GM21360 (cell line): Measurements from ENCODE around the gene PARD3.
"Not testable (repeated sequence)": the region's sequence is repeated elsewhere in the genome, so short reads cannot be mapped to it uniquely, and the experiment has no call there.

Source experiments
- ATAC-seq: cut with Tn5 transposase; IDR thresholded peaks from one replicate; pipeline ENCODE4 v1.9.1; 2021; ENCODE audit warnings: mild to moderate bottlenecking, moderate library complexity; ENCODE audit not compliant: unreplicated experiment

The PARD3 gene

DNA sequence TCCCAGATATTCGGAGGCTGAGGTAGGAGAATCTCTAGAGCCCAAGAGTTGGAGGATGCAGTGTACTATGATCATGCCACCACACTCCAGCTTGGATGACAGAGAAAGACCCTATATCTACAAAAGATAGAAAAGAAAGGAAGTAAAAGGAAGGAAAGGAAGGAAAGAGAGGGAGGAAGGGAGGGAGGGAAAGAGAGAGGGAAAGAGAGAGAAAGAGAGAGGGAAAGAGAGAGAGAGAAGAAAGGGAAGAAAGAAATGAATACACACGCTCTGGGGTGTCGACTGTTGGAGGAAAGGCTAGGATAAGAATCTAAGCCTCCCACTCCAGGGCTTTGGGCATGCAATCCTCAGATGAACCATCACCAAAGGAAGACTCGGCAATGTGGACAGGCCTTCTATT is 69.9 kb downstream of the PARD3 start:
- ATAC-seq, result no peak

DNA sequence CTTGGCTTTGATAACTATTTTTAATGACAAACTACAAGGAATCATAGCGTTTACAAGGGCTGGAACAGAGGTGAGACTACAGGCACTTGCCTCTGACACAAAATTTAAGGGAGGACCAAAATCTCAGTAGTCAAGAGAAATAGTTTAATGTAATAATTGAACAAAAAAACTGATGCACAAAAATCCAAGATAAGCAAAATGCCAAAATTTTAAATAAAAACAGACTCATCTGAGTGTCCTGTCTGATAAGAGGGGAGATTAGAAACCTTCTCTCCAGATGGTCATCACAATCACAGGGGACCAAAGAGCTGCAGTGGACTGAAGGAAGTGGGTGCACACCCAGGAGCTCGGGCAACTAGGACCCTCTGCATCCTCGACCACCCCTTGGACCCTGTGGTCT is 70.5 kb downstream of the PARD3 start:
- no peak for ATAC-seq

DNA sequence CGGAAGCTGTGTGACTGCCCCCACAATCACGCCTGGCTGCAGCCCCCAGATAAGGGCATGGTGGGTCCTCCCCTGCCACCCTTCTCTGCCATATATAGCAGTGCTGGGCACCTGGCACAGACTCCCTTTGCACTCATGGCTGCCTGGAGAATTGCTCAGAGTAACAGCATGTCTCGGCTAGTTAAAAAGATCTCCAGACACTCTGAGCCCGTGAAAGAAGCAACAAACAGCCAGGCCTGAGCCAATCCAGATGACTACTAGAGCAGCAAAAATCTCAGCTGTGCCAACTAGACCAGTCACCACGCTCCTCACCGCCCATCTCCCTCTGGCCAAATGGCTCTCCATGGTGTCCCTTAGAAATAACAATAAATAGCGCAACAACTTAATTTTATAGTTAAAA is 71.3 kb downstream of the PARD3 start:
- ATAC-seq, result no peak

DNA sequence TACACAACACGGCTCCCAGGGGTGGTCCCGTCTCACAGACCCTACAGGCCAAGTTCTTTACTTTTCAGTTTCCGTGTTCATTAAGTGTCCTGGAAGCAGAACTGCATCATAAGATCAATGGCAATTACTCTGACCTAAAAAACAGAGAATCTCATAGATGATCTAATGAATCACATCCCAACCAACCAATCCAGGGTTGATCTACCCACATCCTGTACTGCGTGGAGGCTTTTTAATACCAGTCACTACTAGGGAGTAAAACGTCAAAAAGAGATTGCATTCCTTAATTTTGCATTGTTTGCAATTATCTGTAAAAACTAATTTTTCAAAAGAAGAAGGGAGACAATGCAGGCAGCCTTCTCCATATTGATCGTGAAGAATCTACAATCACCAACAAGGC is 72.6 kb downstream of the PARD3 start:
- no peak for ATAC-seq

DNA sequence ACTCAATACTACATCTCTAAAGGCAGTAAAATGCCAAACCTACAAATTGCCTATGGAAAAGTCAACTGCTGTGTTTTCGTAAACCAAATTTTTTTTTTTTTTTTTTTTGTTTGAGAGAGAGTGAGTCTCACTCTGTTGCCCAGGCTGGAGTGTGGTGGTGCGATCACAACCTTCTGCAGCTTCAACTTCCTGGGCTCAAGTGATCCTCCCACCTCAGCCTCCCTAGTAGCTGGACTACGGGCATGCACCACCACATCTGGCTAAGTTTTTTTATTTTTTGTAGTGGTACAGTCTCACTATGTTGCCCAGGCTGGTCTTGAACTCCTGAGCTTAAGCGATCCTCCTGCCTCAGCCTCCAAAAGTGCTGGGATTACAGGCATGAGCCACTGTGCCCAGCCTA is 74.0 kb downstream of the PARD3 start:
- not testable (repeated sequence) for ATAC-seq

DNA sequence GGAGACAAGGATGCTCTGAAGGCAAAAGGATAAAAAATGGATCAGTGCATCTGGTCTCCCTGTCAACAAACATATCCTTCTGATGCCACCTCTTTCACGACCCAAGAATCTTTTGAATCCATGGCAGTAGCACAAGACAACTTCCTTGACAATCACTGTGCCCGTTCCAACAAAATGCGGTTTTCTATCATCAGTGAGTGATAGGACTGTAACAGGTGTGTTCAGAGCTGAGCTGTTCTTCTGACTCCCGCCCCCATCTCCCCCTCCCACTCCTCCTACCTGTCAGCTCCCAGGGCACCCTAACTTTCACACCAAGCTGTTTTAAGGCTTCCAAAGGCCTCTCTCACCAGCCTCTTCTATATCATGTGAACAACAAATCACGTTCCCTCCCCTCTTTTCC is 74.8 kb downstream of the PARD3 start:
- no peak for ATAC-seq

DNA sequence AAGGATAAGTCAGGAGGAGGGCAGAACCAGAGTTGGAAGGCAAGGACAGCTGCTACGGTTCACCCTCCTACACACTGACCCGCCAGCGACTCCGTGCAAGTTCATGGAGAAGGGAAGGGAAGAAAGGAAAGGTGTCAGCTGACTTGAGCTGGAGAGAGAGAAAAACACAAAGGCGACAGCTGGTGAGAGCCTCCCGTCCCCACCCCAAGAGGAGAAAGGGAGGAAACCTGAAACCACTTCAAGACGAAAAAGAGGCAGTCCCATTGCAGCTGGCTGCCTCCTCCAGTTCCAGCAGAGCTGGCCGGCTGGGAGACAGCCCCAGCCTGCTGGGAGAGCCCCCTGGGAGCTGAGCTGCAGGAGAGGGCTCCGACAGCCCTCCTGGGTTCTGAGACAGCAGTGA is 75.2 kb downstream of the PARD3 start:
- ATAC-seq, result no peak

DNA sequence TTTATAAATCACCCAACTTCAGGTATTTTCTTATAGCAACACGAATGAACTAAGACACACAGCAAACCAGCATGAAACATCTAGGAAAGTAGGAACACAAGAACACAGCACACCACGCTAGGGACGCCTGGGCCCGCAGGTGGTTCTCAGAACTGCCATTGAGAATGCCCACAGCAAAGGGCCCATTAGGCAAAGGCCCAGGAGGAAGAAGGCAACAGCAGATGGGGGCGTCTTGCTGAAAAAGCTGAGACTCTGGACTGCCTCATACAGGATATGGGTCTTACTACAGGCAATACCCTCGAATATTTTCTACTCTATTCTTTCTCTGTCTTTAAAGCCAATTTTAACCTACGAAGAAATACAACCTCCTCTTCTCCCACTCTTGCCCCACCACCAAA is 77.3 kb downstream of the PARD3 start:
- no peak for ATAC-seq

DNA sequence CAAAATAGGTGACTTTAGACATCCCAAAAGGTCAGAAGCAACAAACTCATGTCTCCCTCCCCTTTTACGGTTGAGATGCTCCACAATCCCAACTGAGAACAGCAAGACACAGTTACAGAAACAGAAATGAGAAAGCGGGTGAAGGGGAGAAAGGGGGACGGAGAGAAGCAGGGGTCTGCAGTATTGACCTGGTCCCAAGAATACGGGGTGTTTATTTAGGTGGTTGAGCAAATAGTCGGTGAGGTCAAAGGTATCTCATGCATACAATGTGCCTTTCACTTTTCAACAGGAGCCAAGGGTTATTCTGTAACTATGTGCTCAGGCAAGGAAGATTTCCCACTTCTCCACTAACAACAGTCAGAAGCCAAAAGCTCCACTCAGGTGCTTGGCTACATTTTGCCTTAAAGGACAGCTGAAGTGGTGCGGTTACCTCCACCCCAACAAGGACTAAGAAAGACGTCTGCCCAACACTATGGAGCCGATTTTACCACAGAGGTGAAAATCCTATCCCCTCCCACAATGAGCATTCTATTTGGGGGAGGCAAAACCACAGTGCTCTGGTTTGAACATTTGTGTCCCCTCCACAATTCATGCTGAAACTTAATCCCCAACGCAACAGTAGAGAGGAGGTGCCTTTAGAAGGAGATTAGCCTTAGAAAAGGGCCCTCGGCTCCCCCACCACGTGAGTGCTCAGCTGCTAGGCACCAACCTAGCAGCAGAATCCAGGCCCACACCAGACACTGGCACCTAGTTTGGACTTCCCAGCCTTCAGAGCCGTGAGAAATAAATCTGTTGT is 77.9 kb downstream of the PARD3 start:
- ATAC-seq, result no peak

DNA sequence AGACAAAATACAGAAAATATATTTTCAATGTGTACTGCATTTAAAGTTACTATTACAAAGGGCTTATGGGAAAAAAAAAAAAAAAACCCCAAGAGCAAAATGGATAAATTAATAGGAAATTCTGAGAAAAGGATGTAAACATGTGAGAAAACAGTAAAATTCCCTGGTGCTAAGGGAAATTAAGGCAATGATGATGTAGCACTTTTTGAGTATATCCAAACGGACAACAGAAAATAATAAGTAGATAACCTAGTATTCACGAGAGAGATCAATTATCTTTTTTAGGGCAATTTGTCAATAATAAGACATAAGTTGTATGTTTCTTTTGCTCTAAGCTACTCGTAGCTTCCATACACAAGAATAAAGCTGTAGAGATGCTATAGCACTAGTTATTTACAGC is 80.2 kb downstream of the PARD3 start:
- no peak for ATAC-seq

DNA sequence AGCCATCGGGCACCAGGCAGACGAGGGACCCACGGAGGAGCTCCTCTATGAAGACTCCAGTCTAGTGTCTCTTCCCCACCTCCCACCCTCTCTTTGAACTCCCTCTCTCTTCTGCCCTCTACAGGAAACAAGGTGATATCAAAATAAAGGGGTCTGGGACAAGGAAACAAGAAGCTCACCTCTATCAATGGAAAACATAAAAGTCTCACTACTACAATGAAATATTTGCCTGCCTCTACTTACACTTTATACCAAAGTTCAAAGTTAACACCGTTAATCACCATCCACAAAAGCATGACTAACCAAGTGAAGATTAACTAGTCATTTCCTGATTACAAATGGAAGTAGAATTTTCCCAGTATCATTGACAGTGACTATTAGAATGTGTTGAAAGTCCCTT is 82.2 kb downstream of the PARD3 start:
- ATAC-seq, result no peak

DNA sequence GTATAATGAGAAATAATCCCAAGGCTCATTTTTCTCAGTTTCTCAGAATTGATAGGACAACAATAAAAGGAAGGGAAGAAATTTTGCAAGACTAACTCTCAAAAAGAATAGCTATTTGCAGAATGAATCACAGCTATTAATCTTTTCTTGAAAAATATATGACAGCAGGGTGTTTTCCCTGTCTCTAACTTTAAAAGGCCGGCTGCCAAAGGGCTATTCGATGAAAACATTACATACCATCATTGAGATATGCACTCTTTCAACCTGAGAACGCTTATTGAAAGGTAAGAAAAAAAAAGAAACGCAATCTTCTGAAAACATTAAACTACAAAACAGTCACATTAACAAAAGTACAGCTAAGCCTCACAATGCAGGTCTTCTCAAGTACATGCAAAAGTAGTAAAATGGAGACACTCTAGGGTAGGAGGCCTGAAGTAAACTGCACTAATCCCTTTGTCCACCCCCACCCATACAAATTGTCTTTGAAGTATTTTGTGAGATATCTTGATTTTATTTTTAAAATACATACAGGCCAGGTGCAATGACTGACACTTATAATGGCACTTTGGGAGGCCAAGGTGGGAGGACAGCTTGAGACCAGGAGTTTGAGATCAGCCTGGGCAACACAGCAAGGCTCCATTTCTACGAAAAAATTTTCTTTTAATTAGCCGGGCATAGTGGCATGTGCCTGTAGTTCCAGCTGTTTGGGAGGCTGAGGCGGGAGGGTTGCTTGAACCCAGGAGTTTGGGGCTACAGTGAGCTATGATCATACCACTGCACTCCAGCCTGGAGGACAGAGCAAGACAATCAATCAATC is 83.0 kb downstream of the PARD3 start:
- no peak for ATAC-seq

DNA sequence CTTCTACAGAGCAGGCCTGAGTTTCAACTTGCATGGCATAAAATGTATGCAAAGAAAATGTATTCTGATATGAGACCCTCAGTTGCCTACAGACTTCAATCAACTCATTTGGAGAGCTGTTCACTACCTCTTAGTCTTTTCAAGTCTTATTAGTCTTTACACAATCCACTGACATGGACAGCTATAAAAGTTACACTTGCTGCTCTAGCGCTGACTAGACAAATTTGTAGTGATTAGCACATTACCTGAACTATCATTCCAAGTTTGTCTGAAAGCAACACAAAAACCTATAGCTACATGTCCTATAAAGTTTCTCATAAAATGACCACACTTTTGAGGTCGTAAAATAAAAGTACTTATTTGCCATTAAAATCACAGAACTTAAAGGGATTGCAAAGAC is 83.9 kb downstream of the PARD3 start:
- ATAC-seq, result no peak

DNA sequence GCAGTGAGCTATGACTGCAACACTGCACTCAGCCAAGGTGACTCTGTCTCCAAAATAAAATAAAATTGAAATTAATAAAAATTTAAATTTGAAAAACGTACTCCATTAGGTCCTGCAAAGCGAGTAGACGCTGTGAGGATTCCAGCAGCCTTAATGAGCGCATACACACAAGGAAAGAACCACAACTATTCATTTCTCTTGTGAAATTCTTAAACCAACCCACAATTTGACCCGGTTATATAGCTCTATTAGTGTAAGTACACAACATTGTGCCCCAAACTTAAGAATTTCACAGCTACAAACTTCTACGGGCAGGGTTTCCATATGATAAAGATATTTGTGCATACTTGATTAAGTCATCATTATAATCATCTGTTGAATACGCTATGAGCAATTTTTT is 84.4 kb downstream of the PARD3 start:
- no peak for ATAC-seq

DNA sequence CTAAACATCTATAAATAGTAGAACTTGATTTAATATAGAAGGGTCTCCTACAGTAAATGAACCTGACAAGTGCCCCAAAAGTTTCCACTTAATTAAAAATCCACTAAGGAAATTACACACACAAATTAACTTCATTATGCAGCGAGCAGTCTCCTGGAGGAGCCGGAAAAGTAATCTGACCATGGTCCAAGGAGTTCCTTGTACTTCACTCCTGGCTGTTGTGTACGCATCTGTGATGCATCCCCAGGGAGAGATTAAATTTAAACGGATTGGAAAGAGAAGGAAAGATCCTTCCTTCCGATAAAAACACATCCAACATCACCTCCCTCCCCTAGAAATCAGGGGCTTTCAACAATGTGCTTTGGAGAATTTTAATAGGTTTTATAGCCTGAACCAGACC is 85.5 kb downstream of the PARD3 start:
- no peak for ATAC-seq

DNA sequence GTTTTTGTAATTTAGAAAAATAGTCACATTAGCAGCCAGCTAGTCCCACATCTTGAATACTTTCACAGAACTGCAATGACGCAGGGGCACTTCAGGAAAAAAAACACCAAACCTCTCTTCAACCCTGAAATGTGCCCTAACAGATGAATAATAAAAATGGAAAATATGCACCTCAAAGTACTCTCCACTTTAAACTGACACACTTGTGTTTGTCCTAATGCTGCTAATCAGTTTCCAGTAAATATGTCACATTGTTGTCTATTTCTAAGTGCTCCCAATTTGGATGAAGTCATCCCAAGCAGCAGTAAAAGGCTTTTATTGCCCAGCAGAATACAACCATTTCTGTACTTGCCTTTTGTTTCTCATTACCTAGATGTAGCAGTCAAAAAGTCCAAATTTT is 86.7 kb downstream of the PARD3 start:
- ATAC-seq, result no peak

DNA sequence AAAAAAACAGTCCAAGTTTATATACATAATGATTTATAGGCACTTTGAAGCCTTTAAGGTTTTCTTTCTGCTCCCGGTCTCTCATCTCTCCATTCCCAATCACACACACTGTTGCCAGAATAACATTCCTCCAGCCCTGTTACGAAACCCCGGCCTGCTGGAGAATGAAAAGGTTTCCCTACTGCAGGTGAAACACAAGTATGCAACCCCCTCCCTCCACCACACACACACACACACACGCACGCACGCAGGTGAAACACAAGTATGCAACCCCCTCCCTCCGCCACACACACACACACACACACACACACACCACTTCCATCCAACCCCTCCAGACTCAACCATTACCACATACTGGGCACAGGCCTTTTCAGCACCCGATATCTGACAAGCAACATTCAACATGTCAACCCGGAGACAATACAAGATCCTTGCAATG is 87.5 kb downstream of the PARD3 start:
- ATAC-seq, result no peak

DNA sequence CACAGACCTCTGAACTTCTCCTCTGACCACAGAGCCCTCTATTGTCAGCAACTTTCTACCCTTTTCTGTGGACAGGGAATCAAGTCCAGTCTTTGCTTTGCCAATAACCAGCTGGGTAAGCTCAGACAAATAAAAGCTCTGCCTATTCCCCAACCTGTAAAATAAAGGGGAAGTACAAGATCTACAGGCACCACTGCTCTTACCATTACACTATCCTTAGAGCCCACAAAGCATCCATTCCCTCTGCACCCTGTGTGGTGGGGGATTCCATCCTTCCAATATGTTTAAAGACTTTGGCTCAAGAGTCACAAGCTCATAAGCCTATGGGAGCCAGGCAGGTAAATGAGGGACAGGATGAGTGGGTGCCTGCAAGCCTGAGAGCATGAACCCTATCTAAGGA is 88.2 kb downstream of the PARD3 start:
- no peak for ATAC-seq

DNA sequence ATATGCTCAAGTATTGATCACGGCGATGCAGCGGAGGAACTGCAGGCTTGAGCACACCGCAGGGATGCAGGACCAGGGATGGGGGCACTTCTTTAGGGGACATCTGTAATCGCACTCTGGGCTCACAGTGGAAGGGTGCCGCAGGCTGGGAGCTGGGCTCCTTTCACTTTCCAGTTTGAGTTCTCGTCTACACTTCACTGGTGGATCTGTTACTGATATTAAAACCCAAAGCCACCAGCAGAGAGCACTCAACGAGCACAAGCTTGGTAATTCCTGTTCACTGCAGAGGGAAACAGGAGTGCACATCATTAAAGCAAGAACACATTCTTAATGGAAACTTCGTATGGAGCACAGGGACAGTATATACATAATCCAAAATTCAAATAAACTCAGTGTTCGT is 91.3 kb downstream of the PARD3 start:
- no peak for ATAC-seq

DNA sequence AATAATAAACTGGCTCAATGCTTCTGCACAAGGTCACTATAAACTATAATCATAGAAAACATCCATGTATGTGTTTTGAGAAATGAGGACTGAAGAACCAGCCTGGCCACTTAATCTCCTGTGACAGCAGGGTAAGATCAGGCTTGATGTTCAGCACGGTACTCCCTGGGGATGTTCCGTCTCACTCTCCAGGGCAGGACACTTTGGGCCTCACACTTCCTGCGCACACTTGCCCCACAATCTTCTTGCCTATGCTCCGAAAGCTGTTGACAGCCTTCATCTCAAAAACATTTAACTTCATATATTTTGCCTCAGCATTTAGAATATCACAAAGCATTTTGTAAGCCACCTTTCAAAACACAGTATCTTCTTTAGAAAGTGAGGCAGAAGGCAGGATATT is 92.7 kb downstream of the PARD3 start:
- no peak for ATAC-seq

DNA sequence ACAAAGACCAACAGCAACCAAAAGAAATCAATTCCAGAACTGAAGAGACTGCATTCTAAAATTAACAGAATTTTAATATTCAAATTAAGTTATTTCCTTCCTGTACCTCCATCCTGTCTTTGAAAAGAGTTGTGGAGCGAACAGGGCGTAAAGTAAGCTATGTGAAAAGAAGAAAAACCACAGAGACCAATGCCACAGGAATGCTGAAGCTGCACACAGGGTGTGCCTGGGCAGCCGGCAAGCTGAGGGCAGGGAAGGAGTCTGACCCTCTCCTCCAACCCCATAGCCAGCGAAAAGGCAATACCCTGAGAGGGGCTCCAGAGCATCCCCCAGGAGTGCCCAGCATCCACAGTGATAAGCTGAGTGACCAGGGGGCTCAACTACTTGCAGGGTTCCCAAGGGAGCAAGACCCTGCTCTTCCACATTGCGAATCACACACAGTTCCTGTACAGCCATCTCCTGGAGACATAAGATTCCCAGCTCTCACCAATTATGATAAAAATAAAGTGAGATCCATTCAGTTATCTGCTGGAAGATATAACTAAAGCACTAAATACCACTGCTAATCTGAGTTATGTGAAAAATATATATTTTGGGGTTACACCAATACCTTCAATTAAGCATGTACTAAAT is 93.8 kb downstream of the PARD3 start:
- no peak for ATAC-seq

DNA sequence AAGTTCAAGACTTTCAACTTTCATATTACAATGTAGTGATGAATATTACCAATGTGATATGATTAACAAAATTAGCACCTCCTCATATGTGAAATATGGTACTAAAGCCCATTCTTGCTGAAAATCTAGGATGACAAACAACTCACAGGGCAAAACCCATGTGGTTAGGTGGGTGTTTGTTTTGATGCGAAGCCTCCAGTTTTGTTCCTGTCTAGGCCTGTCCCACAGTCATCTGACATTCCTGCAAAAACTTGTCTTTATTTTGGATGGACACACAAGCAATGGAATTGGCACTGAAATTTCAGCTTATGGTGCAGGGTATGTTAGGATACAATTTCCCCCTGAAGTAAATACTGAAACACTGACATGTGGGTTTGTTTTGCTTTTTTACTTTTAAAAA is 95.3 kb downstream of the PARD3 start:
- no peak for ATAC-seq
